Limb (tissue), 2 donors: ENCODE data around the gene HELZ.
A peak's percentile ranks its signal among the peaks of the same experiment; 100 is the strongest.

ENCODE experiments used
- DNase-seq, 2 donors: peaks; one replicate each; pipeline ENCODE4 v3.0.0-alpha.2; 2016; ENCODE audit errors: extremely low spot score in 2 of 2

The HELZ gene

DNA sequence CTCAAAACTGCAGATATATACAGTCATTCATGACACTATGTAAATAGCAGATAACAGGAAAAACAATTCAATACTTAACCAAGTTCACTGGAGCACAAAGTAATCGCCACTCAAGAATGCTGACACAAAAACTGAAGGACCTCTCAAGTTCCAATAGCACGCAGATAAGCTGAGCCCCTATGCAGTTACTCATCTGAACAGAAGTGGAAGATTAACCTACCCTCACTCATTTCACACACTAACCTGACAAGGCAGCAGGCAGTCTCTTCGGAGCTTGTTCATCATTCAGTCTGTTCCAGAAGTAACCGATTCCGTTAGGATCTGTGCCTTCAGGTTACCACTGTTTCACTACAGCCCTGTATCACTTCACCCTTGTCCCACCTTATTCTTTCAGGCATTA, 6.0 kb downstream of the HELZ start:
- DNase-seq: no peak

DNA sequence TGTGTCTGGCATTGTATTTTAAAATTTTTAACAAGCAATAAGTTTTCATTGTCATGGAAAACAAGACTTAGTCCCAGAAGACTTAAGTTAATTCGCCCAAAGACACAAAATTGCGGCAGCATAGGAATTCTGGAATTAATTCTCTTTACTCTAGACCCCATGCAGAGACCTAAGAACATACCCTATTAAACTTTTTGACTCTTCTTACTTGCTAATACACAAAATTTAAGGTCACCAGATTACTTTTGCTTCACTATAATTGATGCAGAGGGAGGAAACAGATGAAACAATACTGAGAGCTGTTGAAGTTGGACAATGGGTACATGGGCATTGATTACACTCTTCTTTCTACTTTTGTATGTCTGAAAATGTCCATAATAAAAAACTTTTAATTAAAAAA, 12.6 kb downstream of the HELZ start:
- DNase-seq: no peak

DNA sequence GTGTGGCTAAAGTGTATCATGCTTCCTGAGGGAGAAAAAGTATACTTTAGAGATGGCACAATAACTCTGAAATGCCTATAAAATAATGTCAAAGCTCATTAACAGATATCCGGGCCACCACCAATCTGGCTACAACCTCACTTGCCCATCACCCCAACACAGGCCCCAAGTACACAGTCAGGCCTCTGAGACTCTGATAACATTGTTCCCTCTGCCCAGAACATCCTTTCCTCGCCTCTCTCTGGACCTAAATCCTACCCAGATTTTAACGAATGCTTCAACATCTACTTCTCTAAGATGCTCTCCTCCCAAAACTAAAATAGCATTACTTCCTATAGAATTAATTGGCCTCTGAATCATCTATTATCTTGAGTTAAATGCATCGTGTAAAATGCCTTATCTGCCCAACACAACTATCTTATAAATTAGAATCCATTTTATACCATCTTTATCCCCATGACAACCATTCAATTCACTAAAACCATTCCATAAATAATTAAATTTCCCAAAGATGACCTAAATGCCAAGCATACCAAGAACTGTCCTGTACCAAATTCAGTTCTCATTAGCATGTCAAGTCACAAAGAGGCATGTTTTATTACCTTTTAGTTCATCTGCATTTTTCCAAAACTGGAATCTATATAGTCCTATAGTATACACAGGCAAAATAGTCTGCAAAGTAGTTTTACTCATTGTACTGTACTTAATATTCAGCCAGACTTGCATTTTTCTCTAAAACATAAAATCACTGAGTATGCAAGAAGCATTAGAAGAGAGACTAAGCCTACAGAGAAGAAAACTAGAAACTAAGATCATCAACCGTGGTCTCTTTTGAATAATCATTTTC, 15.7 kb downstream of the HELZ start:
- no peak for DNase-seq

DNA sequence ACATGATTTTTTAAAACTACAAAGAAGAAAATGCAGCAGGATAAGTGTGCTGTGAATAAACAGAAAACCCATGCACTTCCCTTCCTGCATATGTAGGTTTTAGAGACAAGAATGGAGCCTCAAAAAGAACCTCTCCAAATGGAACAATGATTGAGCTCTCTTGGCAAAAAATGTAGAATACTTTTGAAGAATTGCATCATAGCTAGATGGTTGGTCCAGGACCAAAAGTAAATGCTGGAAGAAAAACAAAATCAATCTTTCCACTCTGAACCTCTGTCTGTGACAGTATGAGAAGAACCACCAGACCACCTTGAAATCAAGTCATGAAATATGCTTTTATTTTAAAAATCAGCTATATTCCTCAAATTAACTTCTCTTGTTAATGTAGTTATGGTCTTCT, 17.5 kb downstream of the HELZ start:
- DNase-seq: peak in 1 of 2 donors; percentile 13

DNA sequence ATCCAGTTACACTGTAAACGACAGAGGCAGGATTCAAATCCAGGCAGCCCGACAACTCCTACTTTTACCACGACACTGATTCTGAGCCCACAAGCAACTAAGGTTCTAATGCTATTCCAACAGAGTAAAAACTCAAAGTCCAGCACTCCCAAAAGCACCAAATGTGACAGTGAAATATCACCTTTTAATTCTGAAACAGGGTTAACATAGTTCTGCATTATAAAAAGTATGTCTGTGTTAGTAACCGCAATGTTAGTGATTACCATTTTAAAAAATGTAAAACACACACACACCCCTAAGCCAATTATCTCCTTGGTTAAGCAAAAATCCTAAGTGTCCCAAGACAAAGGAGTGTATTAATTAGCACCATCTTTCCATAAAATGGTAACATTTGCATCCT, 19.7 kb downstream of the HELZ start:
- DNase-seq: no peak

DNA sequence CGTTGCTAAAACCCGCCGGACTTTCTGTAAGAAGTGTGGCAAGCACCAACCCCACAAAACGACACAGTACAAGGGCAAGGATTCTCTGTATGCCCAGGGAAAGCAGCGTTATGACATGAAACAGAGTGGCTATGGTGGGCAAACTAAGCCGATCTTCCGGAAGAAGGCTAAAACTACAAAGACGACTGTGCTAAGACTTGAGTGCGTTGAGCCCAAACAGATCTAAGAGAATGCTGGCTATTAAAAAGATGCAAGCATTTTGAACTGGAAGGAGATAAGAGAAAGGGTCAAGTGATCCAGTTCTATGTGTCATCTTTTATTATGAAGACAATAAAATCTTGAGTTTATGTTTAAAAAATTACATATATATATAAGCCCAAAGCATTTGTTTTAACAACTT, 20.3 kb downstream of the HELZ start:
- DNase-seq: no peak

DNA sequence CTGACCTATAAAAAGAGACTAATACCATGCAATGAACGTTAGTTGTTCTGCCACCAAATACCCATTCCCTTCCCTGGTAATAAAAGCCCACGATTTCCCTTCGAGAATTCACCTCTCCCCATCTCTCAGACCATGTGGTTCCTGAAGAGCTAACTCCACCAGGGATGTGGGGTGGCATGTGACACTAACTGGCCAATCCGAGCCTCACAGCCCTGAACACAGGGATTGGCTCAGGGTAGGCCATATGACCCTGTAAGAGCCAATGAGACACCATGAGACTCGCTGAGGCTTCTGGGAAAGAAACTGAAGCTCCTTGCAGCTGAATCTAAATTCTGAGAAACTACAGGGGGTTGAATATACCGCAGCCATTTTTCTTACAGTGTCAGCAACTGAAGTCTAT, 21.1 kb downstream of the HELZ start:
- no peak for DNase-seq

DNA sequence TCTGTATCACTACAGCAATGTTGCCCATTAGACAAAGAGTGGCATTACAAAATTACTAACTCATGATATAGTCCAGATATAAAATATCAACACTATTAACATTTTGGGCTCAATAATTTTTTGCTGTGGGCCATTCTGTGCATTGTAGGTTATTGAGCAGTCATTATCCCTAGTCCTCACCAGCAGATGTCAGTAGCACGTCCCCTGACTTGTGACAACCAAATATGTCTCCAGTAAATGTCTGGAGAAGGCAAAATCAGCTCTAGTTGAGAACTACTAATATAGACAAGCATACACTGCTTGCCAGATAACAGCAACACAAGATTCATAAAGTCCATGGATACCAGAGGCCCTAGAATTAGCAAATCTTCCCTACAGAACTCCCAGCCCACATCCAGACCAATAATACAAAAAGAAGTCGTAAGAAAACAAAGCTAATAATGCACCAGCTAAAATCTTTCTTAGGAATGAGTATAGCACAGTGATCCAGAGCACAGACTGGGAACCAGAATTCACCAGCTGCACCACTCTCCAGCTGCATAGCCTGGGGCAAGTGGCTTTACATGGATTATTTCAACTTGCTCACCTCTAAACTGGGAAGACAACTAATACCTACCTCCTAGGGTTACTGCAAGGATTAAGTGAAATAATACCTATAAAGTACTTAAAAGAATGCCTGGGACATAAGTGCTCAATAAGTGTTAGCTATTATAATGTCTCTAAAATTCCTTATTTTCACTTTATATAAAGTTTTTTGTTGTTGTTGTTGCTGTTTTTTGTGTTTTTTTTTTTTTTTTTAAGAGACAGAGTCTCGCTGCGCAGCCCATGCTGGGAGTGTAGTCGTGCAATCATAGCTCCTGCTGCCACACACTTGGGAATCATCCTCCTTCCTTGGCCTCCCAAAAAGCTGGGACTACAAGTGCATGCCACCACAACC, 23.7 kb downstream of the HELZ start:
- DNase-seq: no peak

DNA sequence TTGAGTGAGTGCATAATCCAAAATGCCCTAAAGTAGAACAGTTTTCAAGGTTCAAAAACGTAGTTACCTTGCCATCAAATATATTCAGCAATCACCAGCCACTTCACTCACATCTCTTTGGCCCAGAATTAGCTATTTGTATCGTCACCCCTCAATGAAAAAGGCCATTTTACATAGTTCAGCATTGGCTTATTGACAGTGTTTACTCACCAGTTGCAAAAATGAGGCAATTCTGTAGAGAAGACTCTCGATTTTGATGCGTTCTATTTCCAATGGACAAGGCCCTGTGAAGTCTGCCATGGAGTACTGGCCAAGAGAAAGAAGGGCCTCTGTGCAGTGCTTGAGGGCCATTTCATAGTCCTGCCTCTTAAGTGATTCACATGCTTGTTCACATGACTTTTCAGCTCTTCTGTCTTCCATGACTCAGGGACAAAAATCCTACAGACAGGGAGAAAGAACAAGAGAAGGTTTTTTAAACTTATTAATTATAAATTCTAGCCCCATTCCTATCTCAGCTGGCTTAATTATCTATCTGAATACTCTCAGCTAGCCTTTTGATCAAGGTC, 26.5 kb downstream of the HELZ start:
- DNase-seq: no peak

DNA sequence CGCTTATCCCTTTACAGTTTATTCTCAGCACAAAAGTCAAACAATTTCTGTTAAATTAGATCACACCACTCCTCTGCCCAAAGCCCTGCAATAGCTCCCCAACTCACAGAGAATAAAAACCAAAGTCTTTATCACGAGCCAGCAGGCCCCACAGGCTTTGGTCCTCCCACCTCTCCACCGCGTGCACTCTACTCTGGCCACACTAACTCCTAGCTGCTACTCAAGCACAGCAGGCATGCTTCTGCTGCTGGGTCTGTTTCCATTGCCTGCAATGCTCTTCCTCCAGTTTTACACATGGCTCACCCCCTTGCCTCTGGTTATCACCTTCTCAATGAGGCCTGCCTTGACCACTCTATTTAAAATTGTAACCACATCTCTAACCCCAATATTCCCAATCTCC, 27.6 kb downstream of the HELZ start:
- DNase-seq: no peak

DNA sequence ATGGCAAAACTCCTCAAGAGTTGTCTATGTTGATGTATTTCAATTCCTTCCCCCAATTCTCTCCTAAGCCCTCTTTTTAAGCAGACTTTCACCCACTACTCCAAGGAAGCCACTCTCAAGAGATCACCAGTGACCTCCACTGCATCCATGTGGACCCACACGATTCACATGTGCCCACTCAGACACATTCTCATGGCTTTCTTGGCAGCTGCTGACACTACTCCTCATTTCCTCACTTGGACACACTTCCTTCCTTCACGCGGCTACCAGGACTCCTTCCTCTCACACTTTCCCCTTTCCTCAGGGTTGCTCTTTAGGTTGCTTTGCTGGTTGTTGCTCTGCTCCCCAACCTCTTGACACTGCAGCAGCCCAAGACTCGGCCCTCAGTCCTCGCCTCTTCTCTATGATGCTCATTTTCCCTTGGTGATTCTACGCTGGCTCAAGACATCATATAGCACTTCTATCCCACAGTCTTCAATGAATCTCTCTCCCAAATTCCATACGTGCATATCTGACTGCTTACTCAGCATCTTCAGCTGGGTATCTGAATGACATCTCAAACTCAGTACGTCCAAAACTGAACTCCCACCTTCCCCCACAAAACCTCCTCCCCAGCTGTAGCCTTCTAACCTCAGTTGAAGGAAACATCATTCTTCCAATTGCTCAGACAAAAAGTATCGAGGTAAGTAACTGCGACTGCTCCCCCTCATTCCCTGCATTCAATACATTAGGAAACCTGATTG, 28.2 kb downstream of the HELZ start:
- DNase-seq: no peak

DNA sequence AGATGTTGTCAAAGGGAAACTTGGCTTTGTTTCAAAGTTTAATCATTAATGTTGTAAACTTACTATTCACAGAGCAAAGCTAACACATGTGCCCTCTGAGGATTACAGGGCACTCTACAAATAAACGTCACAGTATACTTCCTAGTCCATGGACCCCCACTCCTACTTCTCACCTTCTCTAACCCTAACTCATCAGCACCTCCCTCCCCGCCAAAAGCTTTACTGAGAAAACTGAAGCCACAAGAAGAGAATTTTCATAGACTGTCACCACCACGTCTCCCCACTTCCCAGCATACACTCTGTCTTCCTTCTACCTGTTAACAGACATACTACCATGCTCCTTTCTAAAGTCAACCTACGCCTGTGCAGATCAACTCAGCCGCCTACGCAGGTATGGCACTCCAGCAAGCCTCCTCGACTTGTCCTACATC, 29.0 kb downstream of the HELZ start:
- no peak for DNase-seq

DNA sequence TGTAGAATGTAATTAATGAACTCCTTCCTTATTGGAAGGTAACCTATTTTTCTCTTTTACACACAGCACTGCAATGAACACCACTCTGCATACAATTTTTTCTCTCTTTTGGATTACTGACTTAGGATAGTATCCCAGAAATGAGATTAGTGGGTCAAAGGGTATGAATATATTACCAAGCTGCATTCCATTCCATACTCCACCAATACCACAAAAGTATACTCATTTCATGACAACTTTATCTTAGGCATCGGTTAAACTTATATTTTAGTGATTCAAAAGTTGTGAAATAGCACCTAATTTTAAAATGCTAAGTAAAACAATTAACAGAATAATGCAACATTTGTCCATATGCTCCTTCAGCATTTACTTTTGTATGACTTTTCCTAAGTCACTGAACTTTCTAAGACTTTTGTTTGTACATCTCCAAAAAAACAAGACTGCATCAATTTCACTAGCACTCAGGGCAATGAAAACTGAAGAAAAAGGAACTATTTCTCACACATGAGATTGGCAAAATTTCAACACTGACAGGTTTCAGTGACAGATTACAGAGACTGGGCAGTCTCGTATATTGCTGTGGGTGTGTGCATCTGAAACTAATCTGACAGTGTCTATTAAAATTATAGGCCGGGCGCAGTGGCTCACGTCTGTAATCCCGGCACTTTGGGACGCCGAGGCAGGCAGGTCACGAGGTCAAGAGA, 32.1 kb downstream of the HELZ start:
- DNase-seq: no peak

DNA sequence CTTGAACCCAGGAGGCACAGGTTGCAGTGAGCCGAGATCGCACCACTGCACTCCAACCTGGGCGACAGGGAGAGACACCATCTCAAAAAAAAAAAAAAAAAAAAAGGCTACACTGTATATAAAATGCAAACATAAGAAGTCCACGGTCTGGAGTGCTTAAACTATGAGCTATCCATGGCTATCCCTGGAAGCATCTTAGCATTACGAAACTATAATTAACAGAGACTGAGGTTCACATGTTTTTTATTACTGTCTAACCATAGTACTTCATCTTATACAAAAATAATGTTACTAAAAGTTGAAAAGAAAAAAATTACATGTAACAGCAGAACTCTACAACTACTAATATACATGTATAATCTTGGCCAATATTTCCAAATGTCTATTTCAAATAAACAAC, 32.8 kb downstream of the HELZ start:
- DNase-seq: no peak

DNA sequence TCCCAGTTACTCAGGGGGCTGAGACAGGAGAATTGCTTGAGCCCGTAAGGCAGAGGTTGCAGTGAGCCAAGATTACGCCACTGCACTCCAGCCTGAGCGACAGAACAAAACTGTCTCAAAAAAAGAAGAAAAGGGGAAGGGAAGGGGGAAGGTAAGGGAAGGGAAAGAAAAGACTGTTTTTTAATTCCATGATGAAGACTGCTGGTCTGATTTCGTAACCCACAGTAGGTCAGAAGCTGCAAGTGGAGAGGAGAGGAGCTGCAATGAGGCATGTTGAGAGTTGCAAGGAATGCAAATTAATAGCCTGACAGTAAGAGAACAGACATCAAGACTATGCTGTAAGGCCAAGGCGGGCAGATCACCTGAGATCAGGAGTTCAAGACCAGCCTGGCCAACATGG, 33.3 kb downstream of the HELZ start:
- no peak for DNase-seq

DNA sequence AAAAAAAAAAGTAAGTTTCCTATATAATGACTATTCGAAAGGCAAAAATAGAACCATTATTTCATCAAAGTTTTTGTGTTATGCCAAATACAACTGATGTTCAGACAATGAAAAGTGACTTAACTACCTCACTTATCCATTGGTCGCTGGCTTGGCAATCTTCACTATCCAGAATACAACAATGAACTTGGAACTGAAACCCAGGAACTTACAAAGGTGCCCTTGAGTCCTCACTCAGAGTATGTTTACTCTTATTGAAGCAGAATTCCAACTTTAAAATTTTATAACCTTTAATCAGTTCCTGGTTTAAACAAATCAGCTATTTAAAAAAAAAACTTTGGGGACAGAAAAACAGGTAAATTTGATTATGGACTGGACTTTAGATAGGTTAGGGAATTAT, 34.1 kb downstream of the HELZ start:
- DNase-seq: no peak

DNA sequence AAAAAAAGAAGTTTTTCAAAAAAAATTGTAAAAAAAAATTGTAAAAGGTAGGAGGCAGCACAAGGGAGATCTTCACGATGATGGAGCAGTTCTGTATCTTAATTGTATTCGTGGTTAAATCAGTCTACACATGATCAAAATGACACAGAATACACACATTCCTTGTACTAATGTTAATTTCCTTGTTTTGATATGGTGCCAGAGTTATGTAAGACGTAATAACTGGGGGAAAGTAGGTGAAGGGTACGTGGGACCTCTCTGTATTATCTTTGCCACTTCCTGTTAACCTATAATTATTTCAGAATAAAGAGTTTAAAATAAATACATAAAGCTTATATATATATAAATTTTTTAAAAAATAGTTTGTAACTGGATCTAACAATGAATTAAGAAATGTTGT, 36.8 kb downstream of the HELZ start:
- DNase-seq: no peak

DNA sequence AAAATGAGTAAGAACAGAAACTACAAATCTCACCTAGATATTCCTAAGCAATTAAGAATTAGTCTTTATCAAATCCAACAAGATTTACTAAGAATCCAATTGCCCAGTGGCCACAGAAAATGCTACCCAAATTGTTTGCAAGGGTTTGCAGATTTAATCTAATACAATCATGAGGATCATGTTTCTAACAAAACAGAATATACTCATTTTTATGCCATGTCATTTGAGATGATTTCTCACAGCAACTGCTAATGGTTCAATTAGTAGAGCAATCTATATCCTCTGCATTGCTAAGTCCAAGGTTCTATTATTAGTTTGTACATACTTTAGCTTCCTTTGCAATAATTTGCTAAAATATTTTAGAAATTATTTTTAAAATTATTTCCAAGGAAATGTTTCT, 41.2 kb downstream of the HELZ start:
- DNase-seq: no peak

DNA sequence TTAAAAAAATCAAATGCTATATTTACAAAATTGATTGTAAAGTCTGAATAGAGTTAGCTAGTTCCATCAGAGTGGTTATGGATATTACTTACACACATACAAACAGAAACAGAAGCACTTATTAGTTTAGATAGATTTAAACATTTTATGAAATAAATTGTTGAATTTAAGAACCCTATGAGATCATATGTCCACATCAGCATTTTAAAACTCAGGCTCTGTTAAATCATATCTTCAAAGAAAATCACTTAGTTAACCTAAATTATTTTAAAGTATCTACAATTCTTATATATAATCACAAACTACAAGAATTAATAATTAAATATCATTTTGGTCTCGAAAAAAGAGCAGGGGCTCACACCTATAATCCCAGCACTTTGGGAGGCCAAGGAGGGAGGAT, 42.5 kb downstream of the HELZ start:
- no peak for DNase-seq

DNA sequence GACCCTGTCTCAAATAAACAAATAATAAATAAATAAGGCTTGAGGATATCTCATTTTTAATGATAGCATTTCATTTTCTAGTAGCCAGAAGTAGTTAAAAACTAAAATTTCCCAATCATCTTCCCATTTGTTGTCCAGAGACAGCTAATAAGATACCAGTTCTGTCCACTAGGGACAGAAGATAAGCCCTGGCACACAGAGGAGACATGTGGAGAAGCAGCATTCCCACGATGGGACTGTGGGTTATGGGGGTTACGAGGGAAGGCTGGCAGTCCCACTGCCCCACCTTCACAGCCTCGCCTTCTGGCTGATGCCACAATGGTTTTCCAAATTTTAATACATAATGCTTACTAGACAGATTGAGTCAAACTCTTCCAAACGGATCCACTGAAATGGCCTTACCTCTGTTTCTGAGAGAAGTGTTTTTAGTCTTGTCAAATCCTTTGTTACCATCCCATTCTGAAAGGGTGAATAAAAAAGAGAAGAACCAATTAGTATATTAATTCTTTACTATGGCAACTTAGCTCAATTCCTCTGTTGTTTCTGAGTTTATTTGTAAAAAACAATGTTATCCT, 44.2 kb downstream of the HELZ start:
- DNase-seq: no peak

DNA sequence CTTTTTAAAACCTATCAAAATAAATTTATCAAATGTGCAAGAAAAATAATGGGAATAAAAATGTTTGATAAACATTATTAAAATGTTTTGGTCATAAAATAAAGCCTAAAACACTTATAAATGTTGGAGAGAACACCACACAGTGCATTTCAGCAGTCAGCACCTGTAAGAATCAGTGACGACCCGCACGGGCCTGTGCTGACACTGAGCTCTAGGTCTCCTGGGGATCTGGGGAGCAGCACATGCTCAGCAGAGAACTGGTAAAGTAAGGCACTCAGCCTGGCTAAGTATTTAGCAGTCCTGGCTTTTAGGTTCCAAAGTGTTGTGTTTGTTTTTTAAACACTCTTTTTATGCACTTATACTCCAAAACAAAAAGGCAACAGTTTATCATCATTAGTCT, 46.9 kb downstream of the HELZ start:
- DNase-seq: no peak
